Mesothelial cell of epicardium (in vitro differentiated cells): ENCODE results near the gene RPP40. TPM values are rescaled to one million over a fixed set of nuclear protein-coding genes. Genes with fewer than 3 reads are reported as not detected.

Experiments
- DNase-seq, 2 experiments: peaks; one replicate each; pipeline ENCODE4 v3.0.0; 2021; ENCODE audit warnings: low spot score in 2 of 2; ENCODE audit not compliant: unreplicated experiment in 2 of 2
- H3K27ac Mint-ChIP-seq: 2 replicates; pipeline ENCODE4 v1.8.0; 2021; ENCODE audit warnings: mixed read lengths
- H3K27me3 Mint-ChIP-seq: 2 replicates; pipeline ENCODE4 v1.8.0; 2021; ENCODE audit warnings: low read depth, mixed read lengths
- H3K36me3 Mint-ChIP-seq: 2 replicates; pipeline ENCODE4 v1.8.0; 2021; ENCODE audit warnings: mixed read lengths
- H3K4me1 Mint-ChIP-seq: 2 replicates; pipeline ENCODE4 v1.8.0; 2021; ENCODE audit warnings: mixed read lengths
- H3K4me3 Mint-ChIP-seq: 2 replicates; pipeline ENCODE4 v1.8.0; 2021; ENCODE audit warnings: mild to moderate bottlenecking, moderate library complexity, mixed read lengths
- H3K9me3 Mint-ChIP-seq: 2 replicates; pipeline ENCODE4 v1.8.0; 2021; ENCODE audit warnings: mixed read lengths
- CTCF ChIP-seq: fragments of 200-600 bp; sonication (generic); IDR thresholded peaks from one replicate; pipeline ENCODE4 v1.5.0; 2021; ENCODE audit warnings: antibody characterized with exemption; ENCODE audit not compliant: unreplicated experiment
- total RNA-seq: library from RNA; stranded (reverse); gene quantifications from 3 replicates; pipeline ENCODE4 v1.2.1, GENCODE V29; 2021

RPP40 gene
- total RNA-seq, 1 donor from 2014 or later = 6.8 TPM

- Mint-ChIP-seq H3K4me3 (no peak overlapping the region), H3K4me1 (peaks cover 23% of the 10 kb centered on the region), H3K27me3 (no peaks in the 10 kb centered on the region), H3K27ac (no peak overlapping the region), H3K9me3 (peaks cover 11% of the 10 kb centered on the region), H3K36me3 (no peaks in the 10 kb centered on the region)
- no peak for TF ChIP-seq CTCF
- peak in 1 of 2 experiments; percentile 29 for DNase-seq
Observed at GRCh38 chr6:4964675-4965561, 38.9 kb downstream of the RPP40 start.

GRCh38 chr6:4962905-4963304 is 40.9 kb downstream of the RPP40 start:
- H3K36me3 Mint-ChIP-seq = peaks cover 5% of the 10 kb centered on the region
- H3K4me3 Mint-ChIP-seq = no peak overlapping the region
- H3K9me3 Mint-ChIP-seq = peaks cover 22% of the 10 kb centered on the region
- no peak overlapping the region for H3K27ac Mint-ChIP-seq
- peaks cover 21% of the 10 kb centered on the region for H3K4me1 Mint-ChIP-seq
- DNase-seq = no peak
- H3K27me3 Mint-ChIP-seq = no peaks in the 10 kb centered on the region
- no peak for TF ChIP-seq CTCF

- peak in 1 of 2 experiments; percentile 31 for DNase-seq
Observed at GRCh38 chr6:4961322-4962168, 42.3 kb downstream of the RPP40 start.

GRCh38 chr6:4958624-4959023 is 45.2 kb downstream of the RPP40 start:
- H3K36me3 Mint-ChIP-seq = peaks cover 28% of the 10 kb centered on the region
- TF ChIP-seq CTCF = no peak
- DNase-seq = no peak
- H3K27ac Mint-ChIP-seq = no peak overlapping the region
- H3K4me3 Mint-ChIP-seq = no peak overlapping the region
- H3K9me3 Mint-ChIP-seq = peaks cover 22% of the 10 kb centered on the region
- H3K27me3 Mint-ChIP-seq = no peaks in the 10 kb centered on the region
- peaks cover 5% of the 10 kb centered on the region for H3K4me1 Mint-ChIP-seq

More at GRCh38 chr6:4961322-4962168, 42.3 kb downstream of the RPP40 start:
- no peaks in the 10 kb centered on the region for H3K27me3 Mint-ChIP-seq
- peaks cover 22% of the 10 kb centered on the region for H3K9me3 Mint-ChIP-seq
- peaks cover 21% of the 10 kb centered on the region for H3K4me1 Mint-ChIP-seq
- no peak for TF ChIP-seq CTCF
- no peak overlapping the region for H3K27ac Mint-ChIP-seq
- no peak overlapping the region for H3K4me3 Mint-ChIP-seq
- peaks cover 9% of the 10 kb centered on the region for H3K36me3 Mint-ChIP-seq

- Mint-ChIP-seq H3K4me3 (no peak overlapping the region), H3K9me3 (peaks cover 22% of the 10 kb centered on the region), H3K27ac (no peak overlapping the region), H3K4me1 (peaks cover under 1% of the 10 kb centered on the region), H3K36me3 (peaks cover 31% of the 10 kb centered on the region), H3K27me3 (no peaks in the 10 kb centered on the region)
- DNase-seq = peak in 1 of 2 experiments; percentile 17
- no peak for TF ChIP-seq CTCF
Observed at GRCh38 chr6:4957521-4958231, 46.2 kb downstream of the RPP40 start.
